Measurements from ENCODE around the gene ANKRD22. TPM values are rescaled to one million over a fixed set of nuclear protein-coding genes. Genes with fewer than 3 reads are reported as not detected.

Gene ANKRD22
- total RNA-seq, 1 donor from 2014 or later = not detected

DNA sequence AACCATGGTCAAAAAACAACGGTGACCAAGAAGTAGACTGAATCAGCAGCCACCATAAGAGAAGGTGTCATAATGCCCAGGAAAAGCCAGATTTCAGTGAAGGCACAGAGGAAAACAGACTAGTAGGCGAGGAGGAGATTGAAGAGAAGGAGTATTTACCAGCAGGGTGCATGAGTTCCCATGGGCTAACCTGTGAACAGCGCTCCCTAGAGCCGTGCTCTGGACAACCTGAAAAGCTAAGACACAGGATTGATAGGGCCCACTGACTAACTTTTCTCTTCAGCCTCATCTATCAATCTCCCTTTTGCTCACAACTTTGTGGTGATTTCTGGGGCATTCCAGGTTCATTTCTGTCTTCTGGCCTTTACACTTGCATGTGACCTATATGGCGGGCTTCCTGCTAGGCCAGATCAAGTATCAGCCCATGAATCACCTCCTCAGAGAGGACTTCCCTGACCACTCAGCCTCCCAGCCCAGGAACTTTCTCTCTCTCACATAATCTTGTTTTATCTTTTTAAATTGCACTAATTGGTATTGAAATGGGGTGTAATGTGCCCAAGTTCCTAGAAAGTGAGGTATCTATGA is 12.8 kb downstream of the ANKRD22 start:
- intact Hi-C loops (cut with micrococcal nuclease) = loop anchor here (5.0 to 10.0 kb wide), 2 partner anchors 153 to 974 kb away; partner anchors contain the start of genes FAS, KLLN and PTEN

DNA sequence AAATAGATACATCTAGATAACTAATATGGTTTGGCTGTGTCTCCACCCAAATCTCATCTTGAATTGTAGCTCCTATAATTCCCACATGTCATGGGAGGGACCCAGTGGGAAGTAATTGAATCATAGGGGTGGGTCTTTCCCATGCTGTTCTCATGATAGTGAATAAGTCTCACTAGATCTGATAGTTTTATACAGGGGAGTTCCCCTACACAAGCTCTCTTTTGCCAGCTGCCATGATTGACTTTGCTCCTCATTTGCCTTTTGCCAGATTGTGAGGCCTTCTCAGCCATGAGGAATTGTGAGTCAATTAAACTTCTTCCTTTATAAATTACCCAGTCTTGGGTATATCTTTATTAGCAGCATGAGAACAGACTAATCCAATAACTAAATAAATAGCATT is 14.0 kb downstream of the ANKRD22 start:
- intact Hi-C loops (cut with micrococcal nuclease) = loop anchor here (5.0 to 10.0 kb wide), 2 partner anchors 155 to 973 kb away; partner anchors contain the start of genes FAS, KLLN and PTEN

DNA sequence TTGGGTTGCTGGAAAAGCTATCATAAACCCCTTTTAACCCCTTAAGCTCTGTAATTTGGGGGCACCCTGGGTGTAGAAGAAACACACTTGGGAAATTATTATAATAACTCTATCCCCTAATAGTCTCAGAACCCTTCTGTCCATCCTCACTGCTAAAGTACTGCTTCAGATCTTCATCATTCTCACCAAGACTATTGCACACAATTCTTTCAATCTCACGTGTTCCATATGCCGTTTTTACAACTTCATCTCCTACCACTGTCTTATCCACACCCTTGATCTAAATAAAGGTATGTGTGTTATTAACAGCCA is 15.8 kb downstream of the ANKRD22 start:
- intact Hi-C loops (cut with micrococcal nuclease) = loop anchor here (1.0 to 10.0 kb wide), 6 partner anchors 11 to 971 kb away; partner anchors contain the start of genes FAS, KLLN, PTEN and STAMBPL1

DNA sequence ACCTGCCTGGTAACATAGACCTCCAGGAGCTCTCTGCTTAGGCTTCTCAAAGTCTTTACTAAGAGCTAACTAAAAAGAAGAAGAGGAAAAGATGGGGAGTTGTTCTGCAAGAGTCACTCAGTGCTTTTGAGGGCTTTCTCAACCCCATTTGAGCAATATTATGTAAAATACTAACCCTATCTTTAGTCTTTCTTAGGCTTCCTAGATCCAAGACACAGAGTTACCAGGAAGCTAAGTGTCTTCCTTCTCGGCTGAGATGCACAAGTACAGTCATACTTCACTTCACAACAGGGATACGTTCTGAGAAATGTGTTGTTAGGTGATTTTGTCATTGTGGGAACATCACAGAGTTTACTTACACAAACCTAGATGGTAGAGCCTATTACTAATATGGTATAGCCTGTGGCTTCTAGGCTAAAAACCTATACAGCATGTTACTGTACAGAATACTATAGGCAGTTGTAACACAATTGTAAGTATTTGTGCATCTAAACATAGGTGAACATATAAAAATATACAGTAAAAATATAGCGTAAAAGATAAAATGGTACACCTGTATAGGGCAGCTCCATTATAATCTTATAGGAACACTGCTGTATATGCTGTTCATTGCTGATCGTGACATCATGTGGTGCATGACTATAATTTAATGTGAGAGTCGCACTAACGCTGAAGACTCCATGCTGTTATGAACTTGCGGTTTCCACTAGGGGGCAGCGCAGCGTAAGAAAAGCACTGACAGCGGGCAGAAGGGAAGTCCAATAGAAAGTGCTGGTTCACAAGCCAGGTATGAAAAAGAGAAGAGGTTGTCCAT is 16.3 kb downstream of the ANKRD22 start:
- intact Hi-C loops (cut with micrococcal nuclease) = loop anchor here (1.0 to 10.0 kb wide), 6 partner anchors 10 to 971 kb away; partner anchors contain the start of genes FAS, KLLN, PTEN and STAMBPL1

DNA sequence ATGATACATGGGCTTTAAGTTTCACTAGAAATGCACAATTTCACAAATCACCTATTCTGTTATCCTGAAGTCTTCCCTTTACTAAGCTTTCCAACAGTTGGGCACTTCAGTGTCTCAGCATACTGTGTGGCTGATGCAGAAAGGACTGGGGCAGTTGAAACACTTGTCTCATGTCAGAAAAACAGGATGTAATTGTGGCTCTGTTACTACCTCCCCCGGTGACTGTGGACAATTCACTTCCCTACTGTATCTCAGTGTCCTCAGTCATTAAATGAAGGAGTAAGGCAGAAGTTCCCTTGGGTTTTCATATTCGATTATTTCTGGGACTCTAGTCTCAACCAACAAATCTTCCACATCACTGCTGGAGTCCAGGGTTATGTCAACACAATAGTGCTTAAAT is 17.9 kb downstream of the ANKRD22 start:
- intact Hi-C loops (cut with micrococcal nuclease) = loop anchor here (2.0 to 10.0 kb wide), 3 partner anchors 17 to 969 kb away; partner anchors contain the start of genes KLLN and PTEN

DNA sequence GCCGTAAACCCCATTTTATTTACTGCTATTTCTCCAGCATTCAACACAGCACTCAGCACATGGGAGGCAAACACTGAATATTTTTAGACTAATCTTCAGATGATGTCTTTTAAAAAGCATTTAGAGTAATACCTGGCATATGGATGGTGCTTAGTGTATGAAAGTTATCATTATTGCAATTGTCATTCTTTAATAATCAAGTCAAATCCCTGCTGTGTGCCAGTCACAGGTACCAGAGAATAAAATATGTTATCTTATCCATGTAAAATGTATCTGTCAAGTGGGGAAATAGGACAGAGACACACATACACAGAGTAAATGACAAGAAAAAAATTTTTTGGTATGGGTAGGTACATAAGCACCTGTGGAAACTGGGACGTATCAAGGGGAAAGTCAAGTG is 18.5 kb downstream of the ANKRD22 start:
- intact Hi-C loops (cut with micrococcal nuclease) = loop anchor here (2.0 to 10.0 kb wide), 2 partner anchors 16 to 968 kb away; partner anchors contain the start of genes KLLN and PTEN

DNA sequence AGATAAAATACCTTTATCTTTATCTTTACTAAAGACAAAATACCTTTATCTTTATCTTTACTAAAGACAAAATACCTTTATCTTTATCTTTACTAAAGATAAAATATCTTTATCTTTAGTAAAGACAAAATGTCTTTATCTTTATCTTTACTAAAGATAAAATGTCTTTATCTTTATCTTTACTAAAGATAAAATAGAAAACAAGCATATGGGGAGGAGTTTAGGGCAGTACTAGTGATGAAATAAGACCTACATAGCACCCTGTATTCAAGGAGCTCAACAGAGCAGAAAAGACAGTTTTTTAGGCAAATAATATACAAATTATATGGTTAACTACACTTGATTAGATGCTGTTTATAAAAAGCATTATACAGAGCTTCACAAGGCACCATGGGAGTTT is 19.3 kb downstream of the ANKRD22 start:
- intact Hi-C loops (cut with micrococcal nuclease) = loop anchor here (2.0 to 10.0 kb wide), 2 partner anchors 16 to 968 kb away; partner anchors contain the start of genes KLLN and PTEN

DNA sequence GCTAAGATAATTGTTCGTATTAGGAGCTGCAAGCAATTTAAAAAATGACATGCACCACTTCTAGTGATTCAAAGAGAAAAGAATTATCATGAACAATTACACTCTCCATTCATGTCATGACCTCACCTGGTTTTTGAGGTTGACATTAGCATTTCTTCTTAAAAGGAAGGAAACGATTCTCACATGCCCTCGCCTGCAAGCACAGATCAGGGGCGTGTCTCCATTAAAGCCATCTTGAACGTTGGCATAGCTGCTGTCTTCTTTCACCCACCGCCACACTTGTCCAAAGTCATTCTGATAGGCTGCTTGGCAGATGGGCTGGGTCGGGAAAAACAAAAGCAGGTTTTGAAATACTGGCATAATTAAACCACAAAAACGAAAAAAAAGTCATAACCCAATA is 19.9 kb downstream of the ANKRD22 start:
- intact Hi-C loops (cut with micrococcal nuclease) = loop anchor here (2.0 to 10.0 kb wide), 2 partner anchors 15 to 967 kb away; partner anchors contain the start of genes KLLN and PTEN

DNA sequence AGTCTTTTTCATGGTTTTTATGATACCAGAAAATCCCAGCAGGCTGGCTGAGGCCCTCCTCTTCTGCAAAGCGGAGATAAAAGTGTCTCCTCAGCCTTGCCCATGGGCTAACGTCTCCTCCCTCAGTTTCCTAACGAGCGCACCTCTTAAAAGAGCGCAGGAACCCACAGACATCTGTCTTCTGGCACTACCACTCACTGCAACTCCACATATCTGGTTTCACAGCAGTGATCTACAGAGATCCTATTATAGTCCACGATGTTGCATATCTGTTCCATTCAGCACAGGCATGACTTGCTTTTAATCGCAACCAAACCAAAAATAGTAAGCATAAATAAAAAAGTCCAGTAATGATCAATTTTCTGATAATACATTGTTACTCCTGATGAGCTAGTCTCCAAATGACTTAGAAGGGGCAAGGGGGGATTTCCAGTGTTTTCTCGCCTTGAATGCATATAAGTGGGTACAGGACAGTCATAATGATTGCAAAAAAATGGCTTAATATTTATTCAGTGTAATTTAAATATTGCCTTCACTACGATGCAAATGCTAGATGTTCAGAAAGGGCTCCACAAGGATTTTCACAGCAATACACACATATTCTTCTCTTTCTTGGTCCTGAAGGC is 20.9 kb downstream of the ANKRD22 start:
- intact Hi-C loops (cut with micrococcal nuclease) = loop anchor here (10.0 kb wide), 1 partner anchor 966 kb away; the partner anchor contains the start of genes KLLN and PTEN

DNA sequence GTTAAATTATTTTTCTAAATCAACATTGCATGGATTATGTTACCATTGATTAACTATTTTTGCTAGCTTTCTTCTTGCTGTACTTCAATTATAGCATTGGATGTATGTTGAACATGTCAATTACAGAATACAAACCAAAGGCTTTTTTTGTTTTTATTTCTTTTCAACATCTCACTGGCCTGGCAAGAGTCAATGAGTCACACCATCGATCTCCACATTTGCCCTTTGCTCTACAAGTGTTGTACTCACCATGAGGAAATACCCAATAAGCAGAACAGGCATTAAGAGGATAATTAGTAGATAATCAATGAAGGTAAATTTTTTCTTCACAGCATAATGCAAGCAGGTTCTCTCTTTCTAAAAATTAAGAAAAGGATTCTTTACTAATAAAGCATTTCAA is 23.3 kb downstream of the ANKRD22 start:
- intact Hi-C loops (cut with micrococcal nuclease) = loop anchor here (5.0 kb wide), 1 partner anchor 174 kb away; no protein-coding TSS in a partner anchor

DNA sequence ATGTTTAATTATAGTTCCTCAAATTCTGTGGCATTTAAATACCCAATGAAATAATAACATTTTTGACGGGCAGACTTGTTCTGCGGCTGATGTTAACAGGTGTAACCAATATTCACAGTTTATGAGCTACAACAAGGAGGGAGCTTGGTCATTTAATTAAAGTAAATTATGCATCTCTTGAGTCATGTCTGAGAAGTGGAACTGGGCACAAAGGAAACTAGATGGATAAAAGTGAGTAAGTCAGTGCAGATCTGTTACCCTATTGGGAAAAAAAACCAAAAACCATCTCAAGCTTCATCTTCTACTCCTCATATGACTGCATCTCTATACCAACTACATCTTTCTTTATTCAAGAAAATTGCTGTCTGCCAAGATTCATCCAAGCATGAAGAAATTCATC is 24.0 kb downstream of the ANKRD22 start:
- intact Hi-C loops (cut with micrococcal nuclease) = loop anchor here (5.0 kb wide), 1 partner anchor 175 kb away; no protein-coding TSS in a partner anchor

DNA sequence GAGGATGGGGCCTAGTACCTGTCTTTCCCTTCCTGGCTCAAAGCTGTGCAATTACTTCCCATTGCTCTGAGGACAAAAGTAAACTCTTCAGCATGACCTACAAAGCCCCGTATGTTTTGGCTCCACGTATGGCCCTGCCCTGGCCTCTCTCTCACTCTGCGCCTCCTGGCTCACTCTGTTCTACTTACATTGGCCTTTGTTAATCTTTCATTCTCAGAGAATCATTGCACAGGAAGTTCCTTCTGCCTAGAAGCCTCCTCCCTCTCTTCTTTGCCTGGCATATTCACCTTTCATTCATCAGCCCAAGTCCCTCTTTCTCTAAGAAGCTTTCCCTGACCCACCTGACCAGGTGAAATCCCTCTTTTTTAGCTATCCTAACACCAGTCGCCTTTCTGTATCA is 25.3 kb downstream of the ANKRD22 start:
- intact Hi-C loops (cut with micrococcal nuclease) = loop anchor here (5.0 kb wide), 1 partner anchor 176 kb away; no protein-coding TSS in a partner anchor

DNA sequence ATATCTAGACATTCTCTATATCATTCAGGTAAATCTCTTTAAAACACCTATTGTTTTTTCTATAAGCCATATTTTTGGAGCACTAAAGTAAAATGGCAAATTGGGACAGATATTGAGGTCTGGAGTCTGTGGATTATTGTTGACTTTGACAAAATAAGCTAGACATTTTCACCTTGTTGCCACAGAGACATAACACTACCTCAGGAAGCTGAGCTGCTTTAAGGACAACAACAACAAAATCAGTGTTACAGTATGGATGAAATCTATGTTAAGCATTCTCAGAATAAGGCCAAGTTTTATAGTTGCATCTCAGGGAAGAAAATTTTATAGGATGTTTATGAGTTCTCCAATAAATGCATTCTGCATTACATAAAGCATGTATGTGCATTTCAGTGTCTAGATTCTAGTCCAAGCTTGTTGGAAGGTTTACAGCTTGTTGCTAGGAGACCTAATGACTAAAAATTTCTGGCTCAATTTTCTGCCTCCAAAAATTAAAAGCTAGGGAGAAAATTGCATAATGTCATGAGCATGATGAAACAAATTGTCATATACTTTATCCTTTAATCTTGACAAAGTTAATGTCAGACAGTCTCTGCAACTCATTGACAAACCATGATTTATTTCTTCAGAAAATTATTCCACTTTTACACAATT is 30.8 kb downstream of the ANKRD22 start:
- intact Hi-C loops (cut with micrococcal nuclease) = no loop called here

DNA sequence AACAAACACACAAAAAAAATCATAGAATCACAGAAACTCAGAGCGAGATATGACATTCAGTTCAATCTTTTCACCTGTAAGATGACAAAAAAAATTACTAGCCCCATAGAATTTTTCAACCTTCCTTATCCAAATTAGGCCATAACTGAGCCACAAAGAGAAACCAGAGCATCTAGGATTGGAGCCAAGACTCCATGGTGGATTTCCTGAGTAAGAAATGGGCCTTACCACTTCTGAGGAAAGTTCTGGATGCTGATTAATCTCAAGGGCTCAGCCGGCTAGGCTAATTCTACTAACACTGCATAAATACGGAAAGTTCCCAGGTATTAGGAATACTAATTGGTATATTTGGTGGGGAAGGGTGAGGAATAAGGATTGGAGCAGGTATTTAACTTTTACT is 32.4 kb downstream of the ANKRD22 start:
- intact Hi-C loops (cut with micrococcal nuclease) = loop anchor here (10.0 kb wide), 1 partner anchor 254 kb away; no protein-coding TSS in a partner anchor

DNA sequence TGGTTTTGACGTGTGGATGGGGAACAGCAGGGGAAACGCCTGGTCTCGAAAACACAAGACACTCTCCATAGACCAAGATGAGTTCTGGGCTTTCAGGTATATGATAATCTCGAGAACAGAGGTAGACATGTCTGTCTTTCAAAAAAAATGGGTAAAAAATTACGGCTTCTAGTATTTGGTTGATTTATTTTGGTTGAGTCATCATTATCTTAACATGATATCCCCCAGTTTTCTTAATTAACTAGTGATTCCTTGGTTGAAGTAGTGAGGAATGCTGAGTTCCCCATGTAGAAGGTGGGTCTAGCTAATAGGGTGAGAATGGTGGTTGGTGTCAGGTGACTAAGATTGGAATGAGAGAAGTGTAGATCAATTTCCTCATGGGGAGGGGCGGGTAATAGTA is 38.4 kb downstream of the ANKRD22 start:
- intact Hi-C loops (cut with micrococcal nuclease) = loop anchor here (10.0 kb wide), 1 partner anchor 248 kb away; no protein-coding TSS in a partner anchor

DNA sequence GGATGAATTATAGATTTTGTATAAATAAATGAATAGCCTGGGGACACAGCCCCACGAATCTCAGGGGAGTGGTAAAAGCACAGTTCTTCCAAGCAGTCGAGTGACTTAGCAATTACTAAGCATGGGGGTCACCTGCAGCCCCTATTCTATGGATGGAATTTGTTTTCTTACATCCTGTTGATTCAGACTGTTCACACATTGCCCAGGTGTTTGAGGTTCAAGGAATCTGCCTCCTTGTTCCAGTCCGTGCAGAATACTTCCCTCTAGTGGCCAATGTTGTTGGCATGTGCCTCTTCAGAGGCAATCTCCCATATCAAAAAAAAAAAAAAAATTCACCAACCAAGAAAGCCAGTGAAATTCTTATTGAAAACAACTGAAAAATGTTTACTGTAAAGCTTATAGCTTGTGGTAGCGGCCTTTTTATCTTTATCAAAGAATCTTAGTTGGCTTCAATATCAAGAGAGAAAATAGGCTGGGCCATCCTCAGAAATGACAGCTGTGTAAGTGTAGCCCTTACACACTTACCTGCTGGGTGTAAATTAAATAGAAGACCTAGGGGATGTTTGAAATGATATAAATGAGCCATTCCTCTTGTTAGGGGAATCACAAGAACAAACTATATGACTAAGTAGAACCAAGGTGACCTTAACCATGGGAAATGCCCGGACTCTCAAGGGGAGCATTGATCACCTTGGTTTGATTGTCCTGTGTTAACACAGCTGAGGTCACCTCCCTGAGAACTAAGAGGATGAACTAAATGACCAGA is 41.3 kb downstream of the ANKRD22 start:
- intact Hi-C loops (cut with micrococcal nuclease) = loop anchor here (2.0 to 10.0 kb wide), 2 partner anchors 122 to 246 kb away; no protein-coding TSS in a partner anchor

DNA sequence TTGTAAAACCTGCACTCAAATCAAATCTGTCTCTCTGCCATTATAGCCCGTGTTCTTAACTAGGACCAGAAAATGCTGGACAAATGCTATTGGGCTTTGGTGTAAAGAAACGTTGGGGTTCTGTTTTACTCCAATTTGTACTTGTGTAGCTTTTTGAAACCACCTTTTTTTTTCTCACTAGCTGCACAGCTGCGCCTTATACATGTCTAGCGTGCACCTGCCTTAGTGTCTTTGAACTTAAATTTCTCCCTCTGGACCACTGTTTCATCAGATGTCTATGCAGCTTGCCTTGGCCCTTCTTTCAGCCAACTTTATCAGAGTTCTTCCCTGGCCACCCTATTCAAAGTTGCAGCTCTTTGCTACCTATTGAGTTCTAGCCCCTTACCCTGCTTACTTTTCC is 42.0 kb downstream of the ANKRD22 start:
- intact Hi-C loops (cut with micrococcal nuclease) = loop anchor here (2.0 to 10.0 kb wide), 2 partner anchors 121 to 245 kb away; no protein-coding TSS in a partner anchor

DNA sequence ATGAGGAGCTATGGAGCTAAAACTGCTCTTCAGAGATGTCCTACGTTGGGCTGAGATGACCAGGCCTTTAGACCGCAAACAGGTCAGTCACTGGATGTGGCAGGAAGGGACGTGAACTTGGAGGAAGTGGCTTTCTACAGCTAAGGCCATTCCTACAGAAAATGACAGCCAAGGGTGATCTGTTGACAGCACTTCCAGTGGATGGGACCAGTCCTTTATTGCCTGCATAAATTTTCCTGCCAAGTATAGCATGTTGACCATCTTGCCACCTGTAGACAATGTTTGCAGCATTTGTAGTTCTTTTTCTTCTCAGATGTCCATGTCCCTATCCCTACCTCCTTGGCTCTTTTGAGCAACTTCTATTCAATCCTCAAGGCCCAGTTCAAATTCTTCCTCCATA is 45.7 kb downstream of the ANKRD22 start:
- intact Hi-C loops (cut with micrococcal nuclease) = no loop called here

DNA sequence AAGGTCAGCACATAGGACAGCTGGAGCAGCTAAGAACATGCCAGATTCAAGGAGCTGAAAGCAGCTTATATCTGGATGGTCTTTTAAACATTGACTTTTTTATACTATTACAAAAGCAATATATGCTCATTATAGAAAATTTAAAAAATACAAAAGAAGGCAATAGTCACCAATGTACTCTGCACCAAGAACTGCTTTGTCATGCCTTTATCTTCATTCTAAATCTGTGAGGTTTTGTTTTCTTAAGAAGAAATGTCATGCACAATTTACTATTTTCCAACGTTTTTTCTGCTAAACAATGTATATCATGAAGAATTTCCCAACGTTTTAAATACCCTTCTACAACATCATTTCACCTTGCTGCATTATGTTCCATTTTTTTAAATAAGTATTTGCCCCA is 46.3 kb downstream of the ANKRD22 start:
- intact Hi-C loops (cut with micrococcal nuclease) = no loop called here

Measured in T-helper 2 cell treated with Interferon-gamma antibody and Interleukin-4, amounts not matched to agents 100 ng/mL and 5 ng/mL, for 36 hours (primary cell).